Duodenal mucosa (tissue), 2 donors: ENCODE measurements around the gene RBM20.
"Not testable (repeated sequence)": the region's sequence is repeated elsewhere in the genome, so short reads cannot be mapped to it uniquely, and the experiment has no call there.

ENCODE experiments used
- H3K27ac ChIP-seq: one replicate; pipeline ENCODE4 v1.7.0; 2013; ENCODE audit warnings: low read depth, low read length
- H3K27me3 ChIP-seq, 2 donors: one replicate each; pipeline ENCODE4 v1.7.0; 2013; ENCODE audit warnings: low read length in 2 of 2, control low read depth in 1 of 2; ENCODE audit not compliant: insufficient read depth in 2 of 2, control insufficient read depth in 1 of 2
- H3K36me3 ChIP-seq, 2 donors: one replicate each; pipeline ENCODE4 v1.7.0; 2013; ENCODE audit warnings: low read length in 2 of 2, control low read depth in 1 of 2; ENCODE audit not compliant: insufficient read depth in 2 of 2, control insufficient read depth in 1 of 2
- H3K4me1 ChIP-seq, 2 donors: one replicate each; pipeline ENCODE4 v1.7.0; 2013; ENCODE audit warnings: low read length in 2 of 2, control low read depth in 1 of 2; ENCODE audit not compliant: insufficient read depth in 2 of 2, control insufficient read depth in 1 of 2
- H3K4me3 ChIP-seq, 2 donors: one replicate each; pipeline ENCODE4 v1.7.0; 2013; ENCODE audit warnings: low read length in 2 of 2, low read depth in 1 of 2
- H3K9ac ChIP-seq, 2 donors: one replicate each; pipeline ENCODE4 v1.7.0; 2013; ENCODE audit warnings: low read length in 2 of 2, low read depth in 1 of 2
- H3K9me3 ChIP-seq, 2 donors: one replicate each; pipeline ENCODE4 v1.7.0; 2013; ENCODE audit warnings: low read length in 2 of 2, control low read depth in 1 of 2; ENCODE audit not compliant: control insufficient read depth in 1 of 2

The RBM20 gene

GRCh38 chr10:110700947-110701616 is 56.9 kb downstream of the RBM20 start:
- H3K27me3 ChIP-seq, result no peaks in the 10 kb centered on the region
- no peak overlapping the region for H3K9ac ChIP-seq
- no peak overlapping the region for H3K27ac ChIP-seq
- no peaks in the 10 kb centered on the region for H3K36me3 ChIP-seq
- no peaks in the 10 kb centered on the region for H3K4me1 ChIP-seq
- no peaks in the 10 kb centered on the region for H3K9me3 ChIP-seq
- H3K4me3 ChIP-seq, result no peak overlapping the region

- no peak overlapping the region for H3K9ac ChIP-seq
- H3K27me3 ChIP-seq, result no peaks in the 10 kb centered on the region
- no peaks in the 10 kb centered on the region for H3K4me1 ChIP-seq
- H3K36me3 ChIP-seq, result no peaks in the 10 kb centered on the region
- no peak overlapping the region for H3K4me3 ChIP-seq
- no peaks in the 10 kb centered on the region for H3K9me3 ChIP-seq
- H3K27ac ChIP-seq, result no peak overlapping the region
These were observed 57.5 kb downstream of the RBM20 start for GRCh38 chr10:110701617-110701971.

GRCh38 chr10:110704070-110704469 is 59.9 kb downstream of the RBM20 start:
- Histone ChIP-seq H3K9me3 (no peaks in the 10 kb centered on the region), H3K27ac (no peak overlapping the region), H3K9ac (no peak overlapping the region), H3K4me1 (no peaks in the 10 kb centered on the region), H3K4me3 (no peak overlapping the region), H3K27me3 (peaks cover 0 to 3% of the 10 kb centered on the region in 2 donors), H3K36me3 (no peaks in the 10 kb centered on the region)

- Histone ChIP-seq H3K27me3 (peaks cover 0 to 6% of the 10 kb centered on the region in 2 donors), H3K36me3 (no peaks in the 10 kb centered on the region), H3K4me3 (no peak overlapping the region), H3K9me3 (no peaks in the 10 kb centered on the region), H3K9ac (no peak overlapping the region), H3K4me1 (no peaks in the 10 kb centered on the region), H3K27ac (no peak overlapping the region)
These were observed 60.9 kb downstream of the RBM20 start for GRCh38 chr10:110704906-110705476.

- H3K4me1 ChIP-seq, H3K4me3 ChIP-seq, H3K9ac ChIP-seq, H3K9me3 ChIP-seq, H3K27ac ChIP-seq, H3K36me3 ChIP-seq, H3K27me3 ChIP-seq: not testable (repeated sequence)
These were observed 61.5 kb downstream of the RBM20 start for GRCh38 chr10:110705596-110705995.

GRCh38 chr10:110706690-110707098 is 62.6 kb downstream of the RBM20 start:
- H3K27ac ChIP-seq, result no peak overlapping the region
- H3K4me1 ChIP-seq, result no peaks in the 10 kb centered on the region
- H3K36me3 ChIP-seq, result no peaks in the 10 kb centered on the region
- no peaks in the 10 kb centered on the region for H3K9me3 ChIP-seq
- peaks cover 0 to 6% of the 10 kb centered on the region in 2 donors for H3K27me3 ChIP-seq
- no peak overlapping the region for H3K9ac ChIP-seq
- H3K4me3 ChIP-seq, result no peak overlapping the region

- H3K4me1 ChIP-seq, result no peaks in the 10 kb centered on the region
- no peak overlapping the region for H3K27ac ChIP-seq
- no peaks in the 10 kb centered on the region for H3K9me3 ChIP-seq
- no peaks in the 10 kb centered on the region for H3K36me3 ChIP-seq
- no peak overlapping the region for H3K4me3 ChIP-seq
- peaks cover 0 to 6% of the 10 kb centered on the region in 2 donors for H3K27me3 ChIP-seq
- no peak overlapping the region for H3K9ac ChIP-seq
These were observed 64.8 kb downstream of the RBM20 start for GRCh38 chr10:110708776-110709443.

- H3K9me3 ChIP-seq, result no peaks in the 10 kb centered on the region
- no peak overlapping the region for H3K27ac ChIP-seq
- no peaks in the 10 kb centered on the region for H3K4me1 ChIP-seq
- H3K27me3 ChIP-seq, result peaks cover 0 to 6% of the 10 kb centered on the region in 2 donors
- H3K9ac ChIP-seq, result no peak overlapping the region
- H3K36me3 ChIP-seq, result no peaks in the 10 kb centered on the region
- H3K4me3 ChIP-seq, result no peak overlapping the region
These were observed 65.3 kb downstream of the RBM20 start for GRCh38 chr10:110709444-110709828.

- Histone ChIP-seq H3K4me3 (no peak overlapping the region), H3K27ac (no peak overlapping the region), H3K4me1 (no peaks in the 10 kb centered on the region), H3K27me3 (peaks cover 0 to 6% of the 10 kb centered on the region in 2 donors), H3K9me3 (no peaks in the 10 kb centered on the region), H3K9ac (no peak overlapping the region), H3K36me3 (no peaks in the 10 kb centered on the region)
These were observed 65.9 kb downstream of the RBM20 start for GRCh38 chr10:110709964-110710587.

GRCh38 chr10:110710621-110711020 is 66.5 kb downstream of the RBM20 start:
- Histone ChIP-seq H3K4me3 (no peak overlapping the region), H3K9ac (no peak overlapping the region), H3K9me3 (no peaks in the 10 kb centered on the region), H3K27me3 (peaks cover 0 to 6% of the 10 kb centered on the region in 2 donors), H3K36me3 (no peaks in the 10 kb centered on the region), H3K4me1 (no peaks in the 10 kb centered on the region), H3K27ac (no peak overlapping the region)
